ENCODE data around the gene ZNF618. TPM values are rescaled to one million over a fixed set of nuclear protein-coding genes. Genes with fewer than 3 reads are reported as not detected.

The ZNF618 gene
- polyA plus RNA-seq, 1 of the 3 experiments (the other 2 are of a cell fraction) = 6.2 TPM

DNA sequence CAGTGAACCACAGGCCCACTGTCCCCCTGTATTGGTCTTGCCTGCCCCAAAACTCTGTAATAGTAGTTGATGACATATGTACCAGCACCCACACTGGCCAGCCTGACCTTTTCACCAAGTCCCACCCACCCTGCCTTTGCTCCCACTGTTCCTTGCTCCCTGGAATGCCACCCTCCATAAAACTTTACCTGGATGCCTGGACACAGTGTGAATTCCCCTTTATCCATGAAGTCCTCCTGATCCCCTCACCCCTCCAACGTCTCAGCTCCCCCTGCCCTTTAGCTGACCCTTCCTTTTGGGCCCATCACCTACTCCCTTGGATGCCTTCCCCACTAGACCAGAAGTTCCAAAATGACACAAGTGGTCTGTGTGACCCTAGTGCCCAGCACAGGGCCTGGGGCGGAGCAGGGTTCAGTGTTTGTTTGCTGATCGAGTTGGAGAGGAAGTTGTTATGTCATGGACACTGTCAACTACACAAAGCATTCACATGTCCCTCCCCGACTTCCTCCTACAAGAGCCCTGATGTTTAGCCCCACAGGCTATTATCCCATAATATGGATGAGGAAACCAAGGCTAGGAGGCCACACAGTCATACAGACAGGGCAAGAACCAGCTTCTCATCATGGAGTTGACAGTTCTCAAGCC lies 185.8 kb downstream of the ZNF618 start:
- no peak for DNase-seq
- Histone ChIP-seq H3K9me3 (no peaks in the 10 kb centered on the region), H3K79me2 (ENCODE audit: insufficient read depth) (no peaks in the 10 kb centered on the region), H3K4me1 (ENCODE audit: control insufficient read depth in 1 of 2, insufficient read depth in 2 of 2, low read depth in 1 of 2, low read length in 1 of 2) (no peaks in the 10 kb centered on the region; a peak in 1 of 4 replicates), H3K9me2 (no peaks in the 10 kb centered on the region), H3K27ac (ENCODE audit: low read depth in 2 of 2, low read length in 1 of 2) (no peak overlapping the region), H2AFZ (ENCODE audit: low read depth) (no peak overlapping the region), H3K36me3 (replicated peaks in 1 of 2; ENCODE audit: control insufficient read depth in 1 of 2, insufficient read depth in 2 of 2, low read length in 1 of 2) (no peaks in the 10 kb centered on the region), H3K9ac (no peak overlapping the region), H4K20me1 (ENCODE audit: insufficient read depth) (no peaks in the 10 kb centered on the region), H3K27me3 (ENCODE audit: insufficient read depth) (no peaks in the 10 kb centered on the region; the same call in 1 of the 2 replicates), H3F3A (replicated peaks; ENCODE audit: insufficient read depth) (no peaks in the 10 kb centered on the region), H3K4me3 (ENCODE audit: low read depth in 2 of 2, low read length in 1 of 2) (no peak overlapping the region), H3K4me2 (no peak overlapping the region)
- ChIA-PET POLR2A (no interaction called here), CTCF (interaction anchor here (0.7 to 1.6 kb wide), 3 partner anchors 21 to 22 kb away, joined by 3 to 5 read pairs (median 4); no protein-coding TSS in a partner anchor)
- WGBS (ENCODE audit: low lambda C conversion rate) = 25% methylated on average over 2 of the region's 4 CpGs
- TF ChIP-seq, protein P1, sequence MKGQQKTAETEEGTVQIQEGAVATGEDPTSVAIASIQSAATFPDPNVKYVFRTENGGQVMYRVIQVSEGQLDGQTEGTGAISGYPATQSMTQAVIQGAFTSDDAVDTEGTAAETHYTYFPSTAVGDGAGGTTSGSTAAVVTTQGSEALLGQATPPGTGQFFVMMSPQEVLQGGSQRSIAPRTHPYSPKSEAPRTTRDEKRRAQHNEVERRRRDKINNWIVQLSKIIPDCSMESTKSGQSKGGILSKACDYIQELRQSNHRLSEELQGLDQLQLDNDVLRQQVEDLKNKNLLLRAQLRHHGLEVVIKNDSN (IDR thresholded peaks at IDR 0.05; ENCODE audit: borderline replicate concordance, low read depth) = no peak
- TF ChIP-seq TEAD4 (IDR thresholded peaks at IDR 0.05; ENCODE audit: borderline replicate concordance, insufficient read depth) (no peak), NFIC (IDR thresholded peaks at IDR 0.05; ENCODE audit: borderline replicate concordance) (no peak), RCOR1 (IDR thresholded peaks at IDR 0.05; ENCODE audit: low read length) (no peak), RXRA (IDR thresholded peaks at IDR 0.05; ENCODE audit: borderline replicate concordance, low read depth) (no peak), MEF2A (IDR thresholded peaks at IDR 0.05; ENCODE audit: borderline replicate concordance, low read depth) (no peak), EZH2phosphoT487 (IDR thresholded peaks at IDR 0.05; ENCODE audit: borderline replicate concordance, low read depth) (no peak), RFX5 (IDR thresholded peaks at IDR 0.05; ENCODE audit: low read length) (no peak), POLR2AphosphoS5 (IDR thresholded peaks at IDR 0.05; ENCODE audit: low read depth, low read length) (no peak), JUND (IDR thresholded peaks at IDR 0.05) (no peak), EP300 (IDR thresholded peaks at IDR 0.05; ENCODE audit: borderline replicate concordance in 1 of 2, low read depth in 1 of 2, low read length in 1 of 2) (no peak), YY1 (IDR thresholded peaks at IDR 0.05; ENCODE audit: low read depth) (no peak), CHD2 (IDR thresholded peaks at IDR 0.05; ENCODE audit: low read length, partially characterized antibody) (no peak), FOXJ3 (CRISPR knock-in tag; IDR thresholded peaks at IDR 0.05) (no peak)
- TF ChIP-seq, protein P2, sequence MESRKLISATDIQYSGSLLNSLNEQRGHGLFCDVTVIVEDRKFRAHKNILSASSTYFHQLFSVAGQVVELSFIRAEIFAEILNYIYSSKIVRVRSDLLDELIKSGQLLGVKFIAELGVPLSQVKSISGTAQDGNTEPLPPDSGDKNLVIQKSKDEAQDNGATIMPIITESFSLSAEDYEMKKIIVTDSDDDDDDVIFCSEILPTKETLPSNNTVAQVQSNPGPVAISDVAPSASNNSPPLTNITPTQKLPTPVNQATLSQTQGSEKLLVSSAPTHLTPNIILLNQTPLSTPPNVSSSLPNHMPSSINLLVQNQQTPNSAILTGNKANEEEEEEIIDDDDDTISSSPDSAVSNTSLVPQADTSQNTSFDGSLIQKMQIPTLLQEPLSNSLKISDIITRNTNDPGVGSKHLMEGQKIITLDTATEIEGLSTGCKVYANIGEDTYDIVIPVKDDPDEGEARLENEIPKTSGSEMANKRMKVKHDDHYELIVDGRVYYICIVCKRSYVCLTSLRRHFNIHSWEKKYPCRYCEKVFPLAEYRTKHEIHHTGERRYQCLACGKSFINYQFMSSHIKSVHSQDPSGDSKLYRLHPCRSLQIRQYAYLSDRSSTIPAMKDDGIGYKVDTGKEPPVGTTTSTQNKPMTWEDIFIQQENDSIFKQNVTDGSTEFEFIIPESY (IDR thresholded peaks at IDR 0.05; ENCODE audit: borderline replicate concordance, low read depth) = no peak
- TF ChIP-seq, protein P3, sequence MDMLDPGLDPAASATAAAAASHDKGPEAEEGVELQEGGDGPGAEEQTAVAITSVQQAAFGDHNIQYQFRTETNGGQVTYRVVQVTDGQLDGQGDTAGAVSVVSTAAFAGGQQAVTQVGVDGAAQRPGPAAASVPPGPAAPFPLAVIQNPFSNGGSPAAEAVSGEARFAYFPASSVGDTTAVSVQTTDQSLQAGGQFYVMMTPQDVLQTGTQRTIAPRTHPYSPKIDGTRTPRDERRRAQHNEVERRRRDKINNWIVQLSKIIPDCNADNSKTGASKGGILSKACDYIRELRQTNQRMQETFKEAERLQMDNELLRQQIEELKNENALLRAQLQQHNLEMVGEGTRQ (IDR thresholded peaks at IDR 0.05; ENCODE audit: borderline replicate concordance, low read depth, low read length) = no peak
- TF ChIP-seq, protein P4, sequence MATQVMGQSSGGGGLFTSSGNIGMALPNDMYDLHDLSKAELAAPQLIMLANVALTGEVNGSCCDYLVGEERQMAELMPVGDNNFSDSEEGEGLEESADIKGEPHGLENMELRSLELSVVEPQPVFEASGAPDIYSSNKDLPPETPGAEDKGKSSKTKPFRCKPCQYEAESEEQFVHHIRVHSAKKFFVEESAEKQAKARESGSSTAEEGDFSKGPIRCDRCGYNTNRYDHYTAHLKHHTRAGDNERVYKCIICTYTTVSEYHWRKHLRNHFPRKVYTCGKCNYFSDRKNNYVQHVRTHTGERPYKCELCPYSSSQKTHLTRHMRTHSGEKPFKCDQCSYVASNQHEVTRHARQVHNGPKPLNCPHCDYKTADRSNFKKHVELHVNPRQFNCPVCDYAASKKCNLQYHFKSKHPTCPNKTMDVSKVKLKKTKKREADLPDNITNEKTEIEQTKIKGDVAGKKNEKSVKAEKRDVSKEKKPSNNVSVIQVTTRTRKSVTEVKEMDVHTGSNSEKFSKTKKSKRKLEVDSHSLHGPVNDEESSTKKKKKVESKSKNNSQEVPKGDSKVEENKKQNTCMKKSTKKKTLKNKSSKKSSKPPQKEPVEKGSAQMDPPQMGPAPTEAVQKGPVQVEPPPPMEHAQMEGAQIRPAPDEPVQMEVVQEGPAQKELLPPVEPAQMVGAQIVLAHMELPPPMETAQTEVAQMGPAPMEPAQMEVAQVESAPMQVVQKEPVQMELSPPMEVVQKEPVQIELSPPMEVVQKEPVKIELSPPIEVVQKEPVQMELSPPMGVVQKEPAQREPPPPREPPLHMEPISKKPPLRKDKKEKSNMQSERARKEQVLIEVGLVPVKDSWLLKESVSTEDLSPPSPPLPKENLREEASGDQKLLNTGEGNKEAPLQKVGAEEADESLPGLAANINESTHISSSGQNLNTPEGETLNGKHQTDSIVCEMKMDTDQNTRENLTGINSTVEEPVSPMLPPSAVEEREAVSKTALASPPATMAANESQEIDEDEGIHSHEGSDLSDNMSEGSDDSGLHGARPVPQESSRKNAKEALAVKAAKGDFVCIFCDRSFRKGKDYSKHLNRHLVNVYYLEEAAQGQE (IDR thresholded peaks at IDR 0.05; ENCODE audit: low read depth, low read length) = no peak
- TF ChIP-seq, protein P5, sequence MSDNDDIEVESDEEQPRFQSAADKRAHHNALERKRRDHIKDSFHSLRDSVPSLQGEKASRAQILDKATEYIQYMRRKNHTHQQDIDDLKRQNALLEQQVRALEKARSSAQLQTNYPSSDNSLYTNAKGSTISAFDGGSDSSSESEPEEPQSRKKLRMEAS (IDR thresholded peaks at IDR 0.05; ENCODE audit: low read depth) = no peak
